Measurements from ENCODE around the gene MCOLN2.
"Not testable (repeated sequence)": the region's sequence is repeated elsewhere in the genome, so short reads cannot be mapped to it uniquely, and the experiment has no call there.

Gene MCOLN2

DNA sequence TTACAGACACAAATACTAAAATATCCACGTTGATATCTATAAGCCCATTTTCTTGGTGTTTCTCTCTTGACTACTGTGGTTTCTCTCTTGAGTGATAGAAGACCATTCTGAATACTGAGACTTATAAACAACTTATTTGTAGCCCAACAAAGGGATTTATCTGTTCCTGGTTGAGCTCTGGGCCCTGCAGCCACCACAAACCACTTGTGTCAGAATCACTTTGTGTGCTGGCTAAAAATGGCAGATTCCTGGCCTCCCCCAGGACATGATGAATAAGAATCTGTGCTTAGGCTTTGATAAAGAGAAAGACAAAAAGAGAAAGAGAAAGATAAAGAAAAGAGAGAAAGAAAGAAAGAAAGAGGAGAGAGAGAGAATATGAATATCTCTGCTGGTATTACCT is 18.9 kb upstream of the MCOLN2 start:
- Histone ChIP-seq H3K4me3 (ENCODE audit: low read depth in 1 of 2, low read length in 2 of 2) (no peak overlapping the region), H3K27ac (ENCODE audit: low read length) (no peak overlapping the region), H4K20me1 (ENCODE audit: insufficient read depth, low read length) (no peaks in the 10 kb centered on the region), H3K4me1 (ENCODE audit: insufficient read depth, low read length) (no peaks in the 10 kb centered on the region), H3K9ac (ENCODE audit: low read depth, low read length) (no peak overlapping the region), H3K27me3 (ENCODE audit: insufficient read depth, low read length, poor library complexity) (no peaks in the 10 kb centered on the region), H3K36me3 (ENCODE audit: insufficient read depth, low read length) (no peaks in the 10 kb centered on the region), H3K9me3 (ENCODE audit: insufficient read depth, low read length, severe bottlenecking) (no peaks in the 10 kb centered on the region), H3K4me2 (ENCODE audit: insufficient read depth, low read length) (no peak overlapping the region), H3K79me2 (ENCODE audit: insufficient read depth, low read length) (no peaks in the 10 kb centered on the region), H2AFZ (ENCODE audit: low read depth, low read length) (no peak overlapping the region)
- DNase-seq: no peak
- TF ChIP-seq, protein P1, sequence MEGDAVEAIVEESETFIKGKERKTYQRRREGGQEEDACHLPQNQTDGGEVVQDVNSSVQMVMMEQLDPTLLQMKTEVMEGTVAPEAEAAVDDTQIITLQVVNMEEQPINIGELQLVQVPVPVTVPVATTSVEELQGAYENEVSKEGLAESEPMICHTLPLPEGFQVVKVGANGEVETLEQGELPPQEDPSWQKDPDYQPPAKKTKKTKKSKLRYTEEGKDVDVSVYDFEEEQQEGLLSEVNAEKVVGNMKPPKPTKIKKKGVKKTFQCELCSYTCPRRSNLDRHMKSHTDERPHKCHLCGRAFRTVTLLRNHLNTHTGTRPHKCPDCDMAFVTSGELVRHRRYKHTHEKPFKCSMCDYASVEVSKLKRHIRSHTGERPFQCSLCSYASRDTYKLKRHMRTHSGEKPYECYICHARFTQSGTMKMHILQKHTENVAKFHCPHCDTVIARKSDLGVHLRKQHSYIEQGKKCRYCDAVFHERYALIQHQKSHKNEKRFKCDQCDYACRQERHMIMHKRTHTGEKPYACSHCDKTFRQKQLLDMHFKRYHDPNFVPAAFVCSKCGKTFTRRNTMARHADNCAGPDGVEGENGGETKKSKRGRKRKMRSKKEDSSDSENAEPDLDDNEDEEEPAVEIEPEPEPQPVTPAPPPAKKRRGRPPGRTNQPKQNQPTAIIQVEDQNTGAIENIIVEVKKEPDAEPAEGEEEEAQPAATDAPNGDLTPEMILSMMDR (IDR thresholded peaks at IDR 0.05; ENCODE audit: borderline replicate concordance, extremely low read depth, low read length, poor library complexity, severe bottlenecking): no peak
- no peak for TF ChIP-seq EZH2 (IDR thresholded peaks at IDR 0.05; ENCODE audit: borderline replicate concordance, low read depth, low read length, severe bottlenecking)
- no peak for ATAC-seq (ENCODE audit: insufficient read depth, low read depth)

DNA sequence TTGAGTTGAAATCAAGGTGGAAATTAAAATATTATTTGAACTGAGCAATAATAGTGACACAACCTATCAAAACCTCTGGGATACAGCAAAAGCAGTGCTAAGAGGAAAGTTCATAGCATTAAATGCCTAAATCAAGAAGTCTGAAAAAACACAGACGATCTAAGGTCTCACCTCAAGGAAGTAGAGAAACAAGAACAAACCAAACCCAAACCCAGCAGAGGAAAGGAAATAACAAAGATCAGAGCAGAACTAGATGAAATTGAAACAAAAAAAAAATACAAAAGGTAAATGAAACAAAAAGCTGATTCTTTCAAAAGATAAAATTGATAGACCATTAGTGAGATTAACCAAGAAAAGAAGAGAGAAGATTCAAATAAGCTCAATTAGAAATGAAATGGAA is 8.7 kb upstream of the MCOLN2 start:
- not testable (repeated sequence) for H3K9ac ChIP-seq (ENCODE audit: low read depth, low read length); H3K27ac ChIP-seq (ENCODE audit: low read length); H3K4me3 ChIP-seq (ENCODE audit: low read depth in 1 of 2, low read length in 2 of 2); DNase-seq; H2AFZ ChIP-seq (ENCODE audit: low read depth, low read length); H3K4me1 ChIP-seq (ENCODE audit: insufficient read depth, low read length); H3K9me3 ChIP-seq (ENCODE audit: insufficient read depth, low read length, severe bottlenecking); H3K36me3 ChIP-seq (ENCODE audit: insufficient read depth, low read length); H3K27me3 ChIP-seq (ENCODE audit: insufficient read depth, low read length, poor library complexity); H3K4me2 ChIP-seq (ENCODE audit: insufficient read depth, low read length); ATAC-seq (ENCODE audit: insufficient read depth, low read depth); H3K79me2 ChIP-seq (ENCODE audit: insufficient read depth, low read length); H4K20me1 ChIP-seq (ENCODE audit: insufficient read depth, low read length)

DNA sequence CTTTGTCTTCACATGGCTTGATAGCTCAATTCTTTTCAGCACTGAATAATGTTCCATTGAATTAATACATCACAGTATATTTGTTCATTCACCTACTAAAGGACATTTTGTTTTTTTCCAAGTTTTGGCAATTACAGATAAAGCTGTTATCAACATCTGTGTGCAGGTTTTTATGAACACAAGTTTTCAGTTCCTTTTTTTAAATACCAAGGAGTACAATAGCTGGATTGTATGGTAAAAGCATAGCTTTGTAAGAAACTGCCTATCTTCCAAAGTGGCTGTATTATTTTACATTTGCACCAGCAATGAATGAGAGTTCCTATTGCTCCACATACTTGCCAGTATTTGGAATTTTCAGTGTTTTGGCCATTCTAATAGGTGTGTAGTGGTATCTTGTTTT is 4.8 kb upstream of the MCOLN2 start:
- no peak for TF ChIP-seq EZH2 (IDR thresholded peaks at IDR 0.05; ENCODE audit: borderline replicate concordance, low read depth, low read length, severe bottlenecking)
- H3K36me3 ChIP-seq (ENCODE audit: insufficient read depth, low read length): no peaks in the 10 kb centered on the region
- no peaks in the 10 kb centered on the region for H4K20me1 ChIP-seq (ENCODE audit: insufficient read depth, low read length)
- H3K9ac ChIP-seq (ENCODE audit: low read depth, low read length): no peak overlapping the region
- H3K4me1 ChIP-seq (ENCODE audit: insufficient read depth, low read length): no peaks in the 10 kb centered on the region
- no peak for DNase-seq
- no peaks in the 10 kb centered on the region for H3K79me2 ChIP-seq (ENCODE audit: insufficient read depth, low read length)
- no peaks in the 10 kb centered on the region for H3K9me3 ChIP-seq (ENCODE audit: insufficient read depth, low read length, severe bottlenecking)
- no peak overlapping the region for H3K4me2 ChIP-seq (ENCODE audit: insufficient read depth, low read length)
- no peak overlapping the region for H2AFZ ChIP-seq (ENCODE audit: low read depth, low read length)
- no peak for ATAC-seq (ENCODE audit: insufficient read depth, low read depth)
- no peaks in the 10 kb centered on the region for H3K27me3 ChIP-seq (ENCODE audit: insufficient read depth, low read length, poor library complexity)
- no peak overlapping the region for H3K4me3 ChIP-seq (ENCODE audit: low read depth in 1 of 2, low read length in 2 of 2)
- H3K27ac ChIP-seq (ENCODE audit: low read length): no peak overlapping the region

DNA sequence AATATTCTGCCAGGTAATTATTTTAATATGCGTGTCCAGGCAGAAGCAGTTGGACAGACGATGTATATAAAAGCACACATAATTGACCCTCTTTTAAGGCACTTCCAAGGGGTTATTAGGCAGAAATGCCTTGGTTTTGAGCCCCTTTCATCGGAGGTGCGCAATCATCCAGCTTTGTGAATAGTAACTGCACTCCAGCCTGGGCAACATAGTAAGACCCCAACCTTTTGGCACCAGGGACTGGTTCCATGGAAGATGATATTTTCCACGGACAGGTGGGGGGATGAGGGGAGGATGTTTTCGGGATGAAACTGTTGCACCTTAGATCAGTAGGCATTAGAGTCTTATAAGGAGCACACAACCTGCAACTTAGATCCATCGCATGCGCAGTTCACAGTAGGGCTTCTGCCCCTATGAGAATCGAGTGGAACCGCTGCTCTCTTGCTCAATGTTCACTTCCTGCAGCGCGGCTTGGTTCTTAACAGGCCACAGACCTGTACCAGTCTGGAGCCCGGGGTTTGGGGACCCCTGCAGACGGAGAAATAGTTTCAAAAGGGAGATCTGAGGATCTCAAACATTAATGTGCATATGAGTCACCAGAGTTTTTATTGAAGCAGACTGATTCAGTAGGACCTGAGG is 1.8 kb upstream of the MCOLN2 start:
- Histone ChIP-seq H3K4me3 (ENCODE audit: low read depth in 1 of 2, low read length in 2 of 2) (no peak overlapping the region), H3K27me3 (ENCODE audit: insufficient read depth, low read length, poor library complexity) (no peaks in the 10 kb centered on the region), H3K4me1 (ENCODE audit: insufficient read depth, low read length) (no peaks in the 10 kb centered on the region), H3K9me3 (ENCODE audit: insufficient read depth, low read length, severe bottlenecking) (no peaks in the 10 kb centered on the region), H2AFZ (ENCODE audit: low read depth, low read length) (no peak overlapping the region), H3K4me2 (ENCODE audit: insufficient read depth, low read length) (no peak overlapping the region), H4K20me1 (ENCODE audit: insufficient read depth, low read length) (no peaks in the 10 kb centered on the region), H3K27ac (ENCODE audit: low read length) (no peak overlapping the region), H3K9ac (ENCODE audit: low read depth, low read length) (no peak overlapping the region), H3K36me3 (ENCODE audit: insufficient read depth, low read length) (no peaks in the 10 kb centered on the region), H3K79me2 (ENCODE audit: insufficient read depth, low read length) (no peaks in the 10 kb centered on the region)
- TF ChIP-seq, protein P1 (IDR thresholded peaks at IDR 0.05; ENCODE audit: borderline replicate concordance, extremely low read depth, low read length, poor library complexity, severe bottlenecking): no peak
- TF ChIP-seq EZH2 (IDR thresholded peaks at IDR 0.05; ENCODE audit: borderline replicate concordance, low read depth, low read length, severe bottlenecking): no peak
- DNase-seq (no peak), ATAC-seq (ENCODE audit: insufficient read depth, low read depth) (no peak)

Measured in DND-41 (cell line).